HepG2 (cell line): ENCODE results near the gene SBNO2. TPM values are rescaled to one million over a fixed set of nuclear protein-coding genes. Genes with fewer than 3 reads are reported as not detected.

ENCODE experiments used
- ATAC-seq: fragments of 200-7000 bp; cut with Tn5 transposase; 3 replicates; pipeline ENCODE4 v1.9.1; 2020; ENCODE audit warnings: mild to moderate bottlenecking, moderate library complexity
- BruUV-seq: library from RNA; stranded (reverse); fragments of 400-500 nt; replicated peaks from 2 replicates; lab custom pipeline; 2021; lab: Mats Ljungman, UMichigan
- CTCF ChIA-PET: fragments of 300-600 bp; formaldehyde crosslinking; extraction: SDS; loops from one replicate; lab custom pipeline; 2021; ENCODE audit warnings: low total read pairs, inconsistent platforms, low intra/inter-chr PET ratio; lab: Yijun Ruan, JAX
- POLR2A ChIA-PET: fragments of 350-600 bp; sonication (Branson Sonifier 250); formaldehyde crosslinking; loops from one replicate; lab custom pipeline; 2020; ENCODE audit warnings: antibody characterized with exemption, inconsistent platforms; lab: Yijun Ruan, JAX
- DNase-seq: peaks from one replicate; pipeline ENCODE4 v3.0.0-alpha.2; 2015; ENCODE audit warnings: low spot score
- FAIRE-seq: peaks from 3 replicates; lab custom pipeline; 2011; peaks lifted over from hg19 to GRCh38; lab: Jason Lieb, UNC
- H2AFZ ChIP-seq: one replicate; pipeline ENCODE4 v1.6.1; 2011; ENCODE audit warnings: low read length, inconsistent platforms
- H3K27ac ChIP-seq: fragments of 300-600 bp; 3 replicates; pipeline ENCODE4 v1.8.0; 2011; ENCODE audit warnings: mixed run types, mild to moderate bottlenecking, mixed read lengths, low read length, inconsistent platforms; ENCODE audit not compliant: insufficient read depth; ENCODE audit errors: extremely low read length
- H3K27me3 ChIP-seq, 2 experiments: fragments of 200-600 bp in 1 of 2; 2 replicates in 1 of 2; 3 replicates in 1 of 2; pipeline versions ENCODE4 v1.6.0 to v1.8.0; 2011; ENCODE audit warnings: low read length in 2 of 2, mild to moderate bottlenecking in 2 of 2, moderate library complexity in 2 of 2, inconsistent platforms in 1 of 2; ENCODE audit not compliant: insufficient read depth in 2 of 2, control insufficient read depth in 1 of 2
- H3K36me3 ChIP-seq, 2 experiments: fragments of 200-600 bp in 1 of 2; replicated peaks in 1 of 2; 2 replicates in 1 of 2; 3 replicates in 1 of 2; pipeline versions ENCODE4 v1.5.1 to v1.8.0; 2011; ENCODE audit warnings: low read length in 2 of 2, inconsistent platforms in 1 of 2; ENCODE audit not compliant: insufficient read depth in 2 of 2, control insufficient read depth in 1 of 2
- H3K4me1 ChIP-seq: 2 replicates; pipeline ENCODE4 v1.5.1; 2012; ENCODE audit warnings: low read length, inconsistent platforms; ENCODE audit not compliant: insufficient read depth
- H3K4me2 ChIP-seq: 2 replicates; pipeline ENCODE4 v1.6.0; 2011; ENCODE audit warnings: low read depth, low read length, inconsistent platforms
- H3K4me3 ChIP-seq, 3 experiments: fragments of 200-600 bp in 1 of 3; sonication (generic), shearing (Covaris generic) in 1 of 3; replicated peaks in 1 of 3; 2 replicates each; pipeline ENCODE4 v1.5.1; 2011 to 2016; ENCODE audit warnings: low read length in 3 of 3, inconsistent platforms in 2 of 3, low read depth in 2 of 3, mild to moderate bottlenecking in 2 of 3, control low read depth in 1 of 3, mixed read lengths in 1 of 3; ENCODE audit not compliant: insufficient read depth in 1 of 3
- H3K79me2 ChIP-seq: one replicate; pipeline ENCODE4 v1.6.1; 2011; ENCODE audit warnings: low read length, inconsistent platforms; ENCODE audit not compliant: insufficient read depth
- H3K9ac ChIP-seq: 2 replicates; pipeline ENCODE4 v1.6.0; 2011; ENCODE audit warnings: mild to moderate bottlenecking, low read depth, low read length, inconsistent platforms; ENCODE audit not compliant: insufficient read depth
- H3K9me3 ChIP-seq: 2 replicates; pipeline ENCODE4 v1.5.1; 2012; ENCODE audit warnings: mild to moderate bottlenecking, low read length
- H4K20me1 ChIP-seq: 2 replicates; pipeline ENCODE4 v1.6.0; 2011; ENCODE audit warnings: inconsistent platforms, mild to moderate bottlenecking, low read length, moderate library complexity; ENCODE audit not compliant: insufficient read depth
- AKAP8 ChIP-seq: sonication (generic); formaldehyde crosslinking; IDR thresholded peaks from 2 replicates; pipeline ENCODE4 v1.5.1; 2020; ENCODE audit warnings: mild to moderate bottlenecking, missing genetic modification reagents
- POLR2AphosphoS2 ChIP-seq: IDR thresholded peaks from 2 replicates; pipeline ENCODE4 v1.6.1; 2011; ENCODE audit warnings: low read depth, low read length, improper control_type of control experiment
- RBFOX2 ChIP-seq: fragments of 200-400 bp; formaldehyde crosslinking; IDR thresholded peaks from 2 replicates; pipeline ENCODE4 v1.6.1; 2017; ENCODE audit warnings: low read depth, mild to moderate bottlenecking, low read length
- ZKSCAN1 ChIP-seq: fragments of 150-350 bp; IDR thresholded peaks from 2 replicates; pipeline ENCODE4 v1.6.1; 2014; ENCODE audit warnings: low read length
- WGBS: methylation state at CpG from one replicate; pipeline ENCODE4 v1.1.6; 2017; ENCODE audit warnings: low lambda C conversion rate; 5-methylcytosine and 5-hydroxymethylcytosine counted together
- in situ Hi-C: cut with HindIII; loops from 2 replicates; pipeline ENCODE4 v1.10.0; 2017; ENCODE audit warnings: low pct_unique_long_range_greater_than_20kb; ENCODE audit not compliant: extremely low pct_ligation_motif_present
- intact Hi-C: fragments of 100-400 bp; cut with micrococcal nuclease; formaldehyde crosslinking; loops from one replicate; pipeline ENCODE4 v1.10.0; 2022; ENCODE audit not compliant: unreplicated experiment
- polyA plus RNA-seq, 8 experiments: library from polyadenylated mRNA; depleted of rRNA in 3 of 8; stranded (reverse) in 7 of 8; unstranded in 1 of 8; fragments of >200 nt; fragmentation: Illumina TruSeq in 4 of 8; extraction: Trizol in 4 of 8; gene quantifications; 2 replicates each; pipeline versions ENCODE4 v1.2.1 to v1.2.3, GENCODE V29; 2011 to 2016; ENCODE audit warnings: low read depth in 4 of 8, missing spikeins in 1 of 8, mixed read lengths in 1 of 8; ENCODE audit not compliant: insufficient read depth in 1 of 8
- total RNA-seq, 5 experiments: library from RNA; depleted of rRNA; stranded (reverse); fragments of >200 nt; fragmentation: Illumina TruSeq; extraction: Trizol; gene quantifications; 2 replicates each; pipeline ENCODE4 v1.2.3, GENCODE V29; 2016; ENCODE audit warnings: low read depth in 1 of 5
- TF ChIP-seq, protein P1 (sequence below): IDR thresholded peaks from 2 replicates; pipeline ENCODE4 v1.6.1; 2016; ENCODE audit warnings: missing biosample characterization, missing genetic modification reagents, low read depth

SBNO2 gene
- total and polyA plus RNA-seq, 2 of the 13 experiments (the other 11 are each of a cell fraction or from before 2014, with no cell fraction given), result 8.6 to 10.4 TPM

- Histone ChIP-seq H3K79me2 (peaks cover 30% of the 10 kb centered on the region), H3K9ac (no peak overlapping the region), H2AFZ (no peak overlapping the region), H3K27me3 (no peaks in the 10 kb centered on the region), H3K4me2 (no peak overlapping the region), H3K4me3 (no peak overlapping the region), H3K4me1 (peaks cover 28% of the 10 kb centered on the region), H4K20me1 (peaks cover 22% of the 10 kb centered on the region), H3K9me3 (no peaks in the 10 kb centered on the region), H3K27ac (no peak overlapping the region), H3K36me3 (peaks cover 18 to 34% of the 10 kb centered on the region in 2 experiments; a peak in 4 of 5 replicates)
- TF ChIP-seq, protein P1, sequence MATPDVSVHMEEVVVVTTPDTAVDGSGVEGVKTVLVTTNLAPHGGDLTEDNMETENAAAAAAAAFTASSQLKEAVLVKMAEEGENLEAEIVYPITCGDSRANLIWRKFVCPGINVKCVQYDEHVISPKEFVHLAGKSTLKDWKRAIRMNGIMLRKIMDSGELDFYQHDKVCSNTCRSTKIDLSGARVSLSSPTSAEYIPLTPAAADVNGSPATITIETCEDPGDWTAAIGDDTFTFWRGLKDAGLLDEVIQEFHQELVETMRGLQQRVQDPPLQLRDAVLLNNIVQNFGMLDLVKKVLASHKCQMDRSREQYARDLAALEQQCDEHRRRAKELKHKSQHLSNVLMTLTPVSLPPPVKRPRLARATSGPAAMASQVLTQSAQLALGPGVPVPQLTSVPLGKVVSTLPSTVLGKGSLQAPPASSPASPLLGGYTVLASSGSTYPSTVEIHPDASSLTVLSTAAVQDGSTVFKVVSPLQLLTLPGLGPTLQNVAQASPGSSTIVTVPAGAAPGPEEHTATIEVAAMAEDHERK (CRISPR knock-in tag), result no peak
- TF ChIP-seq RBFOX2, result 0 out of 2 replicates have a peak, but pooled peaks have one; percentile 35
- in situ Hi-C loops, result no loop called here
- ATAC-seq, result no peak
- BruUV-seq, result no TSS peak
- ChIA-PET POLR2A (no interaction called here), CTCF (interaction anchor here (1.4 kb wide), 1 partner anchor 20 kb away, joined by 17 read pairs; the partner anchor contains the start of gene ATP5F1D)
- no peak for DNase-seq
- WGBS, result 94% methylated on average over 10 of the region's 33 CpGs
- intact Hi-C loops, result no loop called here
- FAIRE-seq, result no peak
Measured at GRCh38 chr19:1220477-1220930, 46.4 kb upstream of the SBNO2 start.

DNA sequence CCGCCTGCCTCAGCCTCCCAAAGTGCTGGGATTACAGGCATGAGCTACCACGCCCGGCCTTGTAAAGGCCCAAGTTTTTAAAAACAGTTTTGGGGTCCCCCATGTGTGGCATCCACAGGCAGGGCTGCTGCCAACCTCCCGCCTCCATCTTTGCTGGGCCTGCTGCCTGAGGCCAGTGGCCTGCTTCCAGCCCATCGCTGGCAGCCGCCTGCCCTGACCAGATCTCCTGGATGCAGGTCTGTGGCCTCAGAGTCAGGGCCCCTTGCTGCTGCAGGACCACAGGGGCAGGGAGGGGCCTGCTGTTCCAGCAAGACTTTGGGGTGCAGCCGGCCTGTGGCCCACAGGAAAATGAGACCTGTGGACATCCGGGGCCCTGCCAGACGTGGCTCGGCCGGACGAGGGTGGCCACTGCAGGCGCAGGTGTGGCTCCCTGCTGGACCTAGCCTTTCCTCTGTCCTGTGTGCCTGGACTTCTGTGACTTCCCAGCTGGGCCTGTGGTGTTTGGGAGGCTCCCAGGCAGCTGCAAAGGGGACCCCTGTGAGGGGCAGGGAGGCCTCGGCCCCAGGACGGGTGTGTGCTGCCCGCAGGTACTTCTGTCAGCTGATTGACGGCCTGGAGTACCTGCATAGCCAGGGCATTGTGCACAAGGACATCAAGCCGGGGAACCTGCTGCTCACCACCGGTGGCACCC, 45.9 kb upstream of the SBNO2 start:
- intact Hi-C loops, result no loop called here
- H3K79me2 ChIP-seq, result peaks cover 34% of the 10 kb centered on the region
- 99% methylated on average over 7 of the region's 19 CpGs for WGBS
- no peaks in the 10 kb centered on the region for H3K9me3 ChIP-seq
- no TSS peak for BruUV-seq
- POLR2A ChIA-PET, result no interaction called here
- in situ Hi-C loops, result no loop called here
- peaks cover 23% of the 10 kb centered on the region for H4K20me1 ChIP-seq
- H2AFZ ChIP-seq, result no peak overlapping the region
- H3K4me1 ChIP-seq, result peaks cover 28% of the 10 kb centered on the region
- no peak overlapping the region for H3K4me3 ChIP-seq
- no peaks in the 10 kb centered on the region for H3K27me3 ChIP-seq
- FAIRE-seq (no peak), DNase-seq (no peak), ATAC-seq (no peak)
- H3K9ac ChIP-seq, result no peak overlapping the region
- peaks cover 22 to 34% of the 10 kb centered on the region in 2 experiments; a peak in 4 of 5 replicates for H3K36me3 ChIP-seq
- TF ChIP-seq AKAP8 (0 out of 2 replicates have a peak, but pooled peaks have one; percentile 24), POLR2AphosphoS2 (no peak), ZKSCAN1 (no peak)
- no peak overlapping the region for H3K4me2 ChIP-seq
- H3K27ac ChIP-seq, result no peak overlapping the region
- CTCF ChIA-PET, result no interaction called here
